Adrenal gland (tissue), 5 donors: ENCODE data around the gene TMPRSS5.

Experiments
- CTCF ChIP-seq, 6 experiments: fragments of 450-650 bp in 4 of 6; fragments of 200-600 bp in 2 of 6; sonication (generic) in 1 of 6; IDR thresholded peaks; 1 replicate in 5 of 6; 2 replicates in 1 of 6; pipeline versions ENCODE4 v1.5.1 to v1.8.0; 2016 to 2021; ENCODE audit warnings: antibody characterized with exemption in 6 of 6, mild to moderate bottlenecking in 2 of 6, moderate library complexity in 1 of 6
- POLR2A ChIP-seq, 2 donors: fragments of 450-650 bp; IDR thresholded peaks; one replicate each; pipeline ENCODE4 v1.6.1; 2017; ENCODE audit warnings: antibody characterized with exemption in 2 of 2, mild to moderate bottlenecking in 2 of 2, moderate library complexity in 1 of 2
- donor health status: DM: no; HTN: no; CAD: no.

GRCh38 chr11:113695207-113695606, 10.9 kb downstream of the TMPRSS5 start:
- TF ChIP-seq CTCF (IDR thresholded peaks at IDR 0.05): no peak
- TF ChIP-seq POLR2A (IDR thresholded peaks at IDR 0.05): no peak
